Sigmoid colon (tissue), 4 donors: ENCODE measurements around the gene SDF2.
A peak's percentile ranks its signal among the peaks of the same experiment; 100 is the strongest.

Source experiments
- POLR2A ChIP-seq, 2 donors: fragments of 450-650 bp; IDR thresholded peaks; one replicate each; pipeline ENCODE4 v1.6.1; 2016; ENCODE audit warnings: antibody characterized with exemption in 2 of 2, mild to moderate bottlenecking in 2 of 2, moderate library complexity in 2 of 2
- POLR2AphosphoS5 ChIP-seq, 4 donors: sonication (generic); formaldehyde crosslinking; IDR thresholded peaks; one replicate each; pipeline ENCODE4 v1.6.1; 2017; ENCODE audit warnings: antibody characterized with exemption in 4 of 4
- TF ChIP-seq, protein P1 (sequence below), 4 experiments: fragments of 450-650 bp in 3 of 4; fragments of 200-600 bp in 1 of 4; IDR thresholded peaks; one replicate each; pipeline ENCODE4 v1.5.1; 2016 to 2019; ENCODE audit warnings: antibody characterized with exemption in 4 of 4, mild to moderate bottlenecking in 3 of 4, moderate library complexity in 2 of 4

DNA sequence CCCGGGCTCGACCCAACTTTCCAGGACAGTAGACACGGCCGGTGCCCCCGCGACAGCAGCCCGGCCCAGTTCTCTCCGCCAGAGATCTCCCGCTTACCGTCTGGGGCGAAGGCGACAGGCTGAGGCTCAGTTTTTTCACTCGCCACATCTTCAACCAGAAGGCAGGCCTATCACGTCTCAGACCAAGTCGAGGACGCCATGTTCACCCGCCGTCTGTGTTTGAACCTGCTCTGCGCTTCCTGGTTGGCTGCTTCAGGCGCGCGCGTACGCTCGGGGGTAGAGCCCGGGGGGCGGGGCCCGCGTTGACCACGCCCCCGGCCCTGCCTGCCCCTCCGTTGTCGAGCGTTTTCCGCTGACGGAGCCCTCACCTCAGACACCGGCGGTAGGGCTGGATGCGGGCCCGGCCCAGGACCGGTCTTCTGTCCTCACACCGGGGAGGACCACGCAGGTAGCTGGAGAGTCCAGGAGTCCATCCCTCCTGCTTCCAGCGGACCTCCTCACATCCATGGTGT, 62.9 kb downstream of the SDF2 start, which contains the start of gene SPAG5:
- TF ChIP-seq, protein P1, sequence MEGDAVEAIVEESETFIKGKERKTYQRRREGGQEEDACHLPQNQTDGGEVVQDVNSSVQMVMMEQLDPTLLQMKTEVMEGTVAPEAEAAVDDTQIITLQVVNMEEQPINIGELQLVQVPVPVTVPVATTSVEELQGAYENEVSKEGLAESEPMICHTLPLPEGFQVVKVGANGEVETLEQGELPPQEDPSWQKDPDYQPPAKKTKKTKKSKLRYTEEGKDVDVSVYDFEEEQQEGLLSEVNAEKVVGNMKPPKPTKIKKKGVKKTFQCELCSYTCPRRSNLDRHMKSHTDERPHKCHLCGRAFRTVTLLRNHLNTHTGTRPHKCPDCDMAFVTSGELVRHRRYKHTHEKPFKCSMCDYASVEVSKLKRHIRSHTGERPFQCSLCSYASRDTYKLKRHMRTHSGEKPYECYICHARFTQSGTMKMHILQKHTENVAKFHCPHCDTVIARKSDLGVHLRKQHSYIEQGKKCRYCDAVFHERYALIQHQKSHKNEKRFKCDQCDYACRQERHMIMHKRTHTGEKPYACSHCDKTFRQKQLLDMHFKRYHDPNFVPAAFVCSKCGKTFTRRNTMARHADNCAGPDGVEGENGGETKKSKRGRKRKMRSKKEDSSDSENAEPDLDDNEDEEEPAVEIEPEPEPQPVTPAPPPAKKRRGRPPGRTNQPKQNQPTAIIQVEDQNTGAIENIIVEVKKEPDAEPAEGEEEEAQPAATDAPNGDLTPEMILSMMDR (IDR thresholded peaks at IDR 0.05), result no peak
- TF ChIP-seq POLR2AphosphoS5 (IDR thresholded peaks at IDR 0.05) (peak; percentile 95 to 99 (median 96)), POLR2A (IDR thresholded peaks at IDR 0.05) (peak; percentile 84 to 86)
